GM18517 (cell line): Measurements from ENCODE around the gene KIF13A.
A peak's percentile ranks its signal among the peaks of the same experiment; 100 is the strongest.
"Not testable (repeated sequence)": the region's sequence is repeated elsewhere in the genome, so short reads cannot be mapped to it uniquely, and the experiment has no call there.

Experiments used
- ATAC-seq: cut with Tn5 transposase; IDR thresholded peaks from one replicate; pipeline ENCODE4 v1.9.1; 2021; ENCODE audit warnings: mild to moderate bottlenecking, moderate library complexity; ENCODE audit not compliant: unreplicated experiment

The KIF13A gene

DNA sequence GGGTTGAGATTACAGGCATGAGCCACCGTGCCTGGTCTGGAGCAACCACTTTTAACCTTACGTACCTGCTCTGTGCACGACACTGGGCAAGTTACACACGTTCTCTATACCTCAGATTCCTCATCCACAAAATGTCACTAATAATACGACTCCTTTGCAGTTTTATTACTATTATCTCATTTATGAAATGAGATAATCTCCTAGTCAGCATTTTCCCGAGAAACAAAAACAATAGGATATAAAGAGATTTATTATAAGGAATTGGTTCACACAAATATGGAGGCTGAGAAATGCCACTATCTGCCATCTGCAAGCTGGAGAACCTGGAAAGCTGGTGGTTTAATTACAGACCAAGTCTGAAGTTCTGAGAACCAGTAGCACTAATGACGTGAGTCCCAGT lies 12.0 kb upstream of the KIF13A start:
- ATAC-seq: no peak

- no peak for ATAC-seq
These were observed 11.0 kb upstream of the KIF13A start for GRCh38 chr6:17998442-17998841.

GRCh38 chr6:17998003-17998402 lies 10.6 kb upstream of the KIF13A start:
- ATAC-seq: no peak

GRCh38 chr6:17995414-17995813 lies 8.0 kb upstream of the KIF13A start:
- ATAC-seq: no peak

DNA sequence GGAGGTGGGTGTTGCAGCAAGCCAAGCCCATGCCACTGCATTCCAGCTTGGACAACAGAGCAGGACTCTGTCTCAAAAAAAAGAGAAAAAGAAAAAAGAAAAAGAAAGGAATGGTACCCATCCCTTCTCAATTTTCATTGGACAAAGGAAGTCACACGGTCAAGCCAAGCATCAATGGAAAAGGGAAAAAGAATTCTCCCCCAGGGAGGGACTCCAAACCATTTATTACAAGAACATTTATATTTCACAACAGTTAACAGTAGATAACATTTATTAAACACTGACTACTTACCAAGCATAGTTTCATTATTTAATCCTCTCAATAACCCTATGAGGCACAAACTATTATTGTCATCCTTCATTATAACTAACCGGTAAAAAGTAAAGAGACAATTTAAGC lies 6.6 kb upstream of the KIF13A start:
- no peak for ATAC-seq

GRCh38 chr6:17988422-17988944 lies 1.0 kb upstream of the KIF13A start:
- ATAC-seq: no peak

- peak; percentile 75 for ATAC-seq
These were observed 424 bp upstream of the KIF13A start for GRCh38 chr6:17987697-17988421.

- peak; percentile 15 for ATAC-seq
These were observed 584 bp downstream of the KIF13A start for GRCh38 chr6:17986656-17987446.

DNA sequence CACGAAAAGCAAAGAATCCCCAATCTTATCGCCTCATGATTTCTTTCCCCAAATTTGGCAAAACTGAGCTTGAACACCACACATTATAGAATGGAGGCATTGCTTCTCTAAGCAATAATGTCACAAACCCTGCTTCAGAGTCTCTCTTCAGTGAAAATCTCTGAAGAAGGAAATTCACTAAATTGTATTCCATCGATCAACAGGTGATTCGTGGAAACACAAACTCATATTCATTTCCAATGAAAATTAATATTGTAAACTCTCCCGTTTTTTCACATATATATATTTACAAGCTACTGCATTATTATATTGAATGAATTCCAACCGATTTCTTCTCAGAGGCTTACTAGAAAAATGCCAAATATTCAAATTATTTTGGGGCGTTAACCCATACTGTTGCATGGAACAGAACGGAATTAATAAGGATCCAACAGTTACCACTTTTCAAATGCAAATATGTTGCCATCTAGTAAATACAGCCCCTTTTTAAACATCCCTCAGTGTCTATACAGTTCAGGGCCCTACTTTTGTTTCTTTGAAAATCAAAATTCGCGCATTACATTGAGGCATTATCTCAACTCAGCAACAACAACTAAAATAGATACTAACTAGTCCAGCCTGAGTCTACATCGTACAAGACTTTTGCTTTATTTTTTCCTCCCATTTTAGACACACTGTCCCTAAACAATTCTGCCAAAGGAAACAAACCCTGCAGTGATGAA lies 1.3 kb downstream of the KIF13A start:
- ATAC-seq: no peak

DNA sequence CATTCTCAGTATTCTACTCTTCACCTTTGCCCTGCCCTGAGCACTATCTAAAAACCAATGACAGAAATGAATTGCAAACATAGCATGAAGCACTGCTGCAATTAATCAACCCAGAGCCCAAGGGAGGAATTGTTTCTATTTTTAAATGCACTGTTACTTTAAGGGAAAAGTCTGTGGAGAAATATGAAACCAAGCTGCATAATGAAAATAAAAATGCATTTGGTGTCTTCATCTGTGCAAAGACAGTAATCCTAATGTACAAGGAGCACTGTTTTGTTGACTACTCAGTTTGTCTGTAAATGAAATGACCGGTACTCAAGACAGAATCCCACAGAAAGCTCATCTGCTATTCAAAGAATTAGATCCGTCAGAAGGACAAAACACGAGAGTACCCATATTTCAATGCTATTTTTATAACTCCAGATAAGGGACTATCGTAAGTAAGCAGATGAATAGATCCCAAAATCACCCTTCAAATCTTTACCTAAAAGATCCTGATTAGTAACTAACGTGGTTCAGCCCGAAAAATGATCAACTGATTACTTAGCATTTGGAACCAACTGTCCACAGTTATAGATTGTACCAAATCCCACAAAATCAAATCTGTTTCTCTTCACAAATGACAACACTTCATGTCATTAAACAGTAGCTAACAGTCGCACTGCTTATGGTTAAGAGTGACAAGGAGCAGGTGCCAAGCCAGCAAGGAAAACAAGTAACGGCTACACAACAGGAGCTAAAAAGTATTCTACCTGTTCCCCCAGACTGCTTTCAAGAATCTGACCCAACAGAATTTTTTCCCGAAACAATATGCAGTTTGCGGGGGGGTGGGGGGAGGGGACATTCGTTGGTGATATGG lies 2.4 kb downstream of the KIF13A start:
- no peak for ATAC-seq

- no peak for ATAC-seq
These were observed 3.0 kb downstream of the KIF13A start for GRCh38 chr6:17984399-17984798.

DNA sequence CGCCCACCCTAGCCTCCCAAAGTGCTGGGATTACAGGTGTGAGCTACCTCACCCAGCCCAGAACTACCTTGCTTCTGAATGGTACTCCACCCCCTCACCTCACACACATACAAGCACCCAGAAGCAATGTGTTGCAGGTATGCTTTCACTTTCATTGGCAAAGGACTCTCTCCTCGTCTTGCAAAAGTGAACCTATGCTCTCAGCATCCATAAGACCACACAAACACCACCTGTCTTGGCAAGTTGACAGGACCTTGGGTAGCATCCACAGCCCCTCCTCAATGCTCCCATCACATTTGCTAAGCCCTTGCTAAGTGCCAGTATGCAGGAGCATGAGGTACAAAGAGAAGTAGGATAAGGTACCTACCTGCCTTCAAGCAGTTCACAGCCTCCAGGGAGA lies 3.7 kb downstream of the KIF13A start:
- no peak for ATAC-seq

GRCh38 chr6:17980329-17980728 lies 7.1 kb downstream of the KIF13A start:
- no peak for ATAC-seq

DNA sequence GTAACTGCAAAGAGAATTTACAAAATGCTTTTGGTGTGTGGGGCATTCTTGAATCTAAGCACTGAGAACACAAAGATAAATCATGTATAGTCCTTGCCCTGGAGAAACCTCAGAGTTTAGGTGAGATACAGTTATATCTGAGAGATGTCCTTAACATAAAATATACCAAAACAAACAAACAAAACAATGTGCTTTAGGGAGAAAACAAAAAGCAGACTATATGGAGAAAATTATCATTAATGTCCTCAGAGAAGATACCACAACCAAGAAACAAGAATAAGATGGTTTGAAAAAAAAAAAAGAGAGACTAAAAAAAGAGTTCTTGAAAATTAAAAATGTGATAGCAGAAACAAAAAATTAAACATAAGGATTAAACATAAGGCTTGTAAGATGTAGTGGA lies 8.0 kb downstream of the KIF13A start:
- no peak for ATAC-seq

DNA sequence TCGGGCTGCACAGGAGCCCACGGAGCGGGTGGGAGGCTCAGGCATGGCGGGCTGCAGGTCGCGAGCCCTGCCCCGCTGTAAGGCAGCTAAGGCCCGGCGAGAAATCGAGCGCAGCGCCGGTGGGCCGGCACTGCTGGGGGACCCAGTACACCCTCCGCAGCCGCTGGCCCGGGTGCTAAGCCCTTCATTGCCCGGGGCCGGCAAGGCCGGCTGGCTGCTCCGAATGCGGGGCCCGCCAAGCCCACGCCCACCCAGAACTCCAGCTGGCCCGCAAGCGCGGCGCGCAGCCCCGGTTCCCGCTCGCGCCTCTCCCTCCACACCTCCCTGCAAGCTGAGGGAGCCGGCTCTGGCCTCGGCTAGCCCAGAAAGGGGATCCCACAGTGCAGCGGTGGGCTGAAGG lies 11.2 kb downstream of the KIF13A start:
- ATAC-seq: not testable (repeated sequence)

DNA sequence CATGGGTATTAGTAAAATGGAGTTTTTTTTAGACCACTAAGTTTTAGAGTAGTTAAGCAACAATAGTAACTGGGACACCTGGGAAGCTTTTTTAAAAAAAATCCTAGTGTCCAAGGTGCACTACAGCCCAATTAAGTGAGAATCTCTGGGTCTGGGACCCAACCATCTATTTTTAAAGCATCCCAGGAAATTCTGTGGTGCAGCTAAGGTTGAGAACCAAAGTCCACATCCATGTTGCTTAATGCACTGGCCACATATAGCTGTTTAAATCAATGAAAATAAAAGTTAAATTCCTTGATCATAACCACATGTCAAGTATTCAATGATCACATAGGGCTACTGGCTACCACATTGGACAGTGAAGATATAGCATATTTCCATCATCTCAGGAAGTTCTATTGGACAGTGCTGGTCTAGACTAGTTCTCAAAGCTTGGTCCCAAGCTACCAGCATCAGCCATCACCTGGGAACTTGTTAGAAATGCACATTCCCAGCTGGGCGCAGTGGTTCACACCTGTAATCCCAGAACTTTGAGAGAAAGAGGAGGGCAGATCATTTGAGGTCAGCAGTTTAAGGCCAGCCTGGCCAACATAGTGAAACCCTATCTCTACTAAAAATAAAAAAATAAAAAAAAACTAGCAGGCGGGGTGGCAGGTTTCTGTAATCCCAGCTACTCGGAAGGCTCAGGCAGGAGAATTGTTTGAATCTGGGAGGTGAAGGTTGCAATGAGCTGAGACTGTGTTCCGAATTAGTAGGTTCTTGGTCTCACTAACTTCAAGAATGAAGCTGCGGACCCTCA lies 12.7 kb downstream of the KIF13A start:
- no peak for ATAC-seq

DNA sequence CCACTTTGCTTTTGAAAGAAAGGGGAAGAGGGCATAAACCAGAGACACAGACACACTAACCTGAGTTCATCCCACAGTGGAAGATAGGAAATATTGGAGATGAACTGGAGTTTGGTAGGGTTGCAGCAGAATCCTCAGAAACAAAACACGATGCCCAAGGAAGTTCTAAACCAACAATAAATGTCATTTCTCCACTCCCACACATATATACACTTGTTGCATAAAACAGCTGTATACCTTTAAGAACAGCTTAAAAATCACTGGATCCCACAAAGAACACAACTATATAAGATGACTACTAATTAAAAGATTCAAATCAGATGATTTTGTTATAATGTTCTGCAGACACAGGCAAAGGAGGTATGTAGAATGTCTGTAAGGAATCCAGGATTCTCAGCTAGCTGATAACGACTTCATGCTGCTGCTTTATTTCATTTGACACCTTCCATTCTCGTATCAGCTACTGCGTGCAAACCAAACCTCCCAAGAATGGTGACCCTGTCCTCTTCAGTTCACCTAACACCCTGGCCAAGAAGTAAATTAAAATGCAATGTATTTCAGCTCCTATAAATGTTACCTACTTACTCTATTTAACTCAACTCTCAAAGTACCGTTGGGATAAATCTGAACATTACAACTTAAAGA lies 14.3 kb downstream of the KIF13A start:
- no peak for ATAC-seq

DNA sequence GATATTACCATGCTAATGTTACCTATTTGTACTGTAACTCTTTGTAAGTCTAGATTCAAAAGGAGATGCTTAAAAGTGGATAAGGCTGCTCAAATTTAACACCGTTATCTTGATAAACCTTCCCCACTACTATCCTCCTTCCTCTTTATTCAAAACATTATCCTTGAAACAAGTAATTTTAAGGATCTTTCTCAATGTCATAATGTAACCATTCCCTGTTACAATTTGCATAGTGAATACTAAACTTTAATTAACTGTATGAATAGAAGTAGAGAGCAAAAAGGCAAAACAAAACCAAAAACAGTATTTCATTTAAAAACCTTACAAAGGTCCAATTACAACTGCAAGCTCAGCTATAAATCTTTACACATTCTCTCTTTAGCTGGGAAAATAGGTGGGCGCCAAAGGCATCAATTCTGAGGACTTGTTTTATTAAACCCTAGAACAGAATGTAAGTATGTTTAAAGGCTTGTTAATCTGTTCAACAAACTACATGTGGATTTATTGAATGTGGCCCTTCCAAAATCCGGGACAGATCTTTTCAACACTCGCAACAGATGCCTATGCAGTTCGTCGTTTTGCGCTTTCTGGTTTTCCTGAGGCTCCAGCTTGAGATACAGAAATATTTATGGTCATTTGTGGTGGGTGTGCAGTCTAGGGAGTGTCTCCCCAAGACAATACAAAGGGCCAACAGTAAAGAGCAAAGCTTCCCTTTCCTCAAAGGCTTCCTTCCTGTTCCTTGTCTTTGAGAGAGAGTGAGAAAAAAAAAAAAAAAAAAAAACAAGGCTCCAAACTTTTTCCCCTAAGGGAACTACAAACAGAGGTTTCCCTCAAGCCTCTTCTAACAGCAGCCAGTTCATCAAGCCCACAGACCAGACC lies 15.1 kb downstream of the KIF13A start:
- no peak for ATAC-seq
